Measurements from ENCODE around the gene COX7B2. TPM values are rescaled to one million over a fixed set of nuclear protein-coding genes. Genes with fewer than 3 reads are reported as not detected.

COX7B2 gene
- total RNA-seq (not detected in 2 replicates), polyA plus RNA-seq (not detected in 2 replicates), polyA minus RNA-seq (not detected in 2 replicates)
- not detected for total RNA-seq (2013)

GRCh38 chr4:46909078-46909477 lies at the start of gene COX7B2:
TSS of gene COX7B2 (minus strand) at chr4:46909245. CDS start at chr4:46735192, 174,053 bp downstream.
- Histone ChIP-seq H3K4me1 (ENCODE audit: control insufficient read depth in 2 of 2, insufficient read depth in 2 of 2, low read length in 2 of 2) (no peaks in the 10 kb centered on the region), H3K36me3 (replicated peaks in 1 of 2; ENCODE audit: control extremely low read depth in 1 of 2, control insufficient read depth in 1 of 2, extremely low read depth in 1 of 2, insufficient read depth in 2 of 2, low read length in 1 of 2) (no peaks in the 10 kb centered on the region), H3K79me2 (ENCODE audit: control insufficient read depth, insufficient read depth, low read length) (no peaks in the 10 kb centered on the region), H3K27ac (ENCODE audit: low read length in 2 of 2) (no peak within 1 kb of the TSS), H3K9ac (ENCODE audit: low read length) (no peak within 1 kb of the TSS), H4K20me1 (ENCODE audit: control insufficient read depth, insufficient read depth, low read length, poor library complexity, severe bottlenecking) (no peaks in the 10 kb centered on the region), H2AFZ (ENCODE audit: insufficient read depth, low read depth, low read length, poor library complexity, severe bottlenecking) (no peak within 1 kb of the TSS), H3K4me3 (ENCODE audit: control extremely low read depth in 1 of 5, extremely low read depth in 1 of 5, insufficient read depth in 1 of 5, low read depth in 2 of 5, low read length in 4 of 5) (no peak within 1 kb of the TSS), H3K27me3 (replicated peaks in 1 of 4; ENCODE audit: control extremely low read depth in 1 of 4, control insufficient read depth in 3 of 4, insufficient read depth in 4 of 4, low read length in 3 of 4) (no peaks in the 10 kb centered on the region), H3K9me3 (ENCODE audit: control extremely low read depth in 1 of 3, control insufficient read depth in 2 of 3, insufficient read depth in 1 of 3, low read length in 2 of 3) (peaks cover 0 to 4% (median 0%) of the 10 kb centered on the region in 3 donors), H3K4me2 (replicated peaks; ENCODE audit: low read depth, low read length, poor library complexity, severe bottlenecking) (no peak within 1 kb of the TSS)
- ChIA-PET POLR2A (no interaction called here), CTCF (no interaction called here)
- H3K4me1 Mint-ChIP-seq = no peaks in the 10 kb centered on the region
- H3K9me3 Mint-ChIP-seq (ENCODE audit: insufficient read depth) = no peaks in the 10 kb centered on the region
- no peak within 1 kb of the TSS for H3K4me3 Mint-ChIP-seq
- H3K27ac Mint-ChIP-seq = no peak within 1 kb of the TSS
- no peak for DNase-seq
- H3K27me3 Mint-ChIP-seq = no peaks in the 10 kb centered on the region
- WGBS (ENCODE audit: insufficient coverage) = 98% methylated on average over 7 of the region's 12 CpGs
- ATAC-seq (ENCODE audit: low read depth) = no peak
- TF ChIP-seq CTCF (IDR thresholded peaks at IDR 0.05) (no peak), EZH2 (IDR thresholded peaks at IDR 0.05; ENCODE audit: borderline replicate concordance, insufficient read depth, low read depth, low read length, poor library complexity, severe bottlenecking) (no peak)
- intact Hi-C loops (cut with micrococcal nuclease) = no loop called here

- Histone ChIP-seq H3K4me2 (replicated peaks; ENCODE audit: low read depth, low read length, poor library complexity, severe bottlenecking) (no peak overlapping the region), H2AFZ (ENCODE audit: insufficient read depth, low read depth, low read length, poor library complexity, severe bottlenecking) (no peak overlapping the region), H3K36me3 (replicated peaks in 1 of 2; ENCODE audit: control extremely low read depth in 1 of 2, control insufficient read depth in 1 of 2, extremely low read depth in 1 of 2, insufficient read depth in 2 of 2, low read length in 1 of 2) (no peaks in the 10 kb centered on the region), H3K4me1 (ENCODE audit: control insufficient read depth in 2 of 2, insufficient read depth in 2 of 2, low read length in 2 of 2) (no peaks in the 10 kb centered on the region), H3K4me3 (ENCODE audit: control extremely low read depth in 1 of 5, extremely low read depth in 1 of 5, insufficient read depth in 1 of 5, low read depth in 2 of 5, low read length in 4 of 5) (no peak overlapping the region), H4K20me1 (ENCODE audit: control insufficient read depth, insufficient read depth, low read length, poor library complexity, severe bottlenecking) (no peaks in the 10 kb centered on the region), H3K27ac (ENCODE audit: low read length in 2 of 2) (no peak overlapping the region), H3K9me3 (ENCODE audit: control extremely low read depth in 1 of 3, control insufficient read depth in 2 of 3, insufficient read depth in 1 of 3, low read length in 2 of 3) (no peaks in the 10 kb centered on the region), H3K79me2 (ENCODE audit: control insufficient read depth, insufficient read depth, low read length) (no peaks in the 10 kb centered on the region), H3K27me3 (replicated peaks in 1 of 4; ENCODE audit: control extremely low read depth in 1 of 4, control insufficient read depth in 3 of 4, insufficient read depth in 4 of 4, low read length in 3 of 4) (no peaks in the 10 kb centered on the region), H3K9ac (ENCODE audit: low read length) (no peak overlapping the region)
- no peak overlapping the region for H3K4me3 Mint-ChIP-seq
- DNase-seq (no peak), ATAC-seq (ENCODE audit: low read depth) (no peak)
- CTCF ChIA-PET = no interaction called here
- intact Hi-C loops (cut with micrococcal nuclease) = no loop called here
- POLR2A ChIA-PET = no interaction called here
- WGBS (ENCODE audit: insufficient coverage) = no CpG with 5 or more reads among the region's 4 CpGs
- no peak overlapping the region for H3K27ac Mint-ChIP-seq
- H3K9me3 Mint-ChIP-seq (ENCODE audit: insufficient read depth) = no peaks in the 10 kb centered on the region
- H3K4me1 Mint-ChIP-seq = no peaks in the 10 kb centered on the region
- TF ChIP-seq CTCF (IDR thresholded peaks at IDR 0.05) (no peak), EZH2 (IDR thresholded peaks at IDR 0.05; ENCODE audit: borderline replicate concordance, insufficient read depth, low read depth, low read length, poor library complexity, severe bottlenecking) (no peak)
- no peaks in the 10 kb centered on the region for H3K27me3 Mint-ChIP-seq
These were observed 47.4 kb upstream of the COX7B2 start for GRCh38 chr4:46956451-46956850.

All from B cell (primary cell).